NAMALWA (cell line): ENCODE measurements around the gene SMNDC1.

Experiments
- DNase-seq: peaks from one replicate; pipeline ENCODE4 v3.0.0-alpha.2; 2015; ENCODE audit warnings: low spot score

SMNDC1 gene

DNA sequence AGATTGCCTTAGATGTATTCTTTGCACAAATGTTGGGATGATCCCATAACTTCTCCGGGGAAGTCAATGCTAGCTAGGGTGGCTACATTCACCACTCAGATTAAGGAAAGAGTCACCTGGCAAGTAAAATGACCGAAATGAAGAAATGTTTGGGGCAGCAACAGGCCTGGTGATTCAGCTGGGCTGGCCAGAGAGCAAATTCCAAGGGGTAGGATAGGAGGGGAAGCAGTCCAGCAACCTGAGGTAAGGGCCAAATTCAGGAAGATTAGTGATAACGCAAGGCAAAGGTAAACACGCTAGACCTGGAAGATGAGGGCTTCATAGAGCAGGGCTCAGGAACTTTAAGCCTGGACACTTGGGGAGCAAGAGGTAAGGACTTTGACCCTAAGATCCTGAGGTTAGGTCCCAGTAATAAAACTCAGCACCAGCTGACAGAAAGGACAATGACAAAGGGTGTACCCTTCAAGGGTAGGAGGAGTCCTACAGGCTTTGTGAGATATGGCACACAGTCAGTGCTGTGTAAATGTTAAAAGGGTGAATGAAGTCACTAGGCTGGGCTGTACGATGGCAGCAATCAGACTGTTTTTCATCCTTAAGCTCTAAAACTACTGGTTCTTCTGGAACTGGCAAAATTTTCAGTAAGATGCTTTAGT lies 22.7 kb upstream of the SMNDC1 start:
- DNase-seq, result no peak

DNA sequence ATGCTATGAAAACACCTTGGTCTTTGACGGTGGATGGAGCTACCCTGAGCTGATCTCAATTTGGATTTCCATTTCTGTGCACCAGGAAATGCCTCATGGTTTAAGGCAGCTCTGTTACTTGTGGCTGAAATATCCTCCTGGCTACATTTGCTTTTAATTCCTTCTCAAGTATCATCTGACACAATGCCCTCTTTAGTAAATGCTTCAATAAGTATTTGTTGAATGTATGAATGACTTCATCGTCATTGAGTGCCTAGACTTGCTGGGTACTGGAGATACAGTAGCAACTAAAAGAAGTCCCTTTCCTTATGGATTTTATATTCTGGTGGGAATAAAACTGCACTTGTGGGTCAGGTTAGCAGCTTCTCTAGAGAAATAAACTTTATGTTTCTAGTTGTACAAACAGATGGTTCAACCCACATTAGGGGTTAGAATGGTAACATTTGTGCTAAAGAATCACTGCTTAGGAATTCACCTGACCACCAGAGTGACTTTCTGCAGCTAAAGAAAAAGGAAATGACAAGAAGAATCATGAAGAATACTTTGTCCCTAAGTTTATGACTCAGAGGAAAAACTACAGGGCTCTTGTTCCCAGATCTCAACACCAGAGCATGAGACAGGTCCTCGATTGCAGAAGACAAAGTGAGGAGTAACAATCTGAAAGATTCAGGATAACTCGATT lies 21.8 kb upstream of the SMNDC1 start:
- no peak for DNase-seq

DNA sequence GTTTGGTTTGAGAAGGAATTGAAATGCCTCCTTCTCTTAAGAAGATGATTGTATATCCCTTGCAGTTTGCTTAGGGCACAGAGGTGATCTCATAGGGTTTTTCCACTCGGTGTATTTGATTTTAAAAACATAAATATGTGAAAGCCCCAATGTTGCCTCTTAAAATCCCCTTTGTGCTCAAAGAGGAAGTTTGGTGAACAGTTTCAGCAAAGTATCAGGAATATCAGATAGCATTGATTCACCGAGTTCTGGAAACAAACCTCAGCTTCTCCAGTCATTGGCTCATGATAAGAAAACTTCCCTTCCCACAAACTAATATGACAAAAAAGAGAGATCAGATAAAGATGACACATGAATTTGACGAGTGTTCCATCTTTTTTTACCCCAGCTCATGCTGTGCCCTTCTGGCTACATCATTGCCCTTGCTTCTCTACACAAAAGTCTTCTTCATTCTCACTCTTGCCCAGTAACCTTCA lies 20.1 kb upstream of the SMNDC1 start:
- no peak for DNase-seq

DNA sequence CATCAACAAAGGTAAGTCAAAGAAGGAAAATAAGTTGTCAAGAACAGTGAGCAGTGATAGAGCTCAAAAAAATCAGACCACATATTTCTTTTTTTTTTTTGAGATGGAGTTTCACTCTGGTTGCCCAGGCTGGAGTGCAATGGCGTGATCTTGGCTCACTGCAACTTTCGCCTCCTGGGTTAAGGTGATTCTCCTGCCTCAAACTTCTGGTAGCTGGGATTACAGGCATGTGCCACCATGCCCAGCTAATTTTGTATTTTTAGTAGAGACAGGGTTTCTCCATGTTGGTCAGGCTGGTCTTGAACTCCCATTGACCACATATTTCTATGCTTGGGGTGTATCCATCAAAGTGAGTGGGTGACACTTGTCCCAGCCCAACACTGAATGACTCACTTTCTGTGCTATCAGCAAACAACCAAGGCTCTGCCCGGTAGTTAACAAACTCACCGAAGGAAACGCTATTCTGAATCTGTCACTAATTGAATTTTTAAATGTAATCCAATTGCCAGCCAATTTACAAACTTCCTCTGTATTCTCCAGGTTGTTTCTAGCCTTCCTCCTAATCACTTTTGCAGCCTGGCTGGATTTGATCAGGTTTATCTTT lies 19.6 kb upstream of the SMNDC1 start:
- DNase-seq, result no peak

DNA sequence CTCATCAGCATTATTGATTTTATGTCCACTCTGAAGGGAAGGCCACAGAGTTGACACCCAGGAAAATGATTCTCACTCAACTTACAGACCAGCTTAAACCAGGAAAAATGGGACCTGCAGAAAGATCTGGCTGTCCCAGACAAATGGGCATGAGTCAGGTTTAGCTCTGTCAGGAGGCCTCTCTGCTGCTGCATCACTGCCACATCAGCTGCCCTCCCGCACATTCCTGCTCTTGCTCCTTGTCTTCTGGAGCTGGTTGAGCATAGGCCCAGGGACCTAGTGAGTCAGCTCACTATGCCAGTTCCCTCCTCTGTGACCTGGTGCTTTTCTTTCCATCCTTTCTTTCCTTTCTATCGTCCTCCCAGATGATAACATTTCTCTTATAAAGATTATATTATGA lies 18.8 kb upstream of the SMNDC1 start:
- DNase-seq, result no peak

DNA sequence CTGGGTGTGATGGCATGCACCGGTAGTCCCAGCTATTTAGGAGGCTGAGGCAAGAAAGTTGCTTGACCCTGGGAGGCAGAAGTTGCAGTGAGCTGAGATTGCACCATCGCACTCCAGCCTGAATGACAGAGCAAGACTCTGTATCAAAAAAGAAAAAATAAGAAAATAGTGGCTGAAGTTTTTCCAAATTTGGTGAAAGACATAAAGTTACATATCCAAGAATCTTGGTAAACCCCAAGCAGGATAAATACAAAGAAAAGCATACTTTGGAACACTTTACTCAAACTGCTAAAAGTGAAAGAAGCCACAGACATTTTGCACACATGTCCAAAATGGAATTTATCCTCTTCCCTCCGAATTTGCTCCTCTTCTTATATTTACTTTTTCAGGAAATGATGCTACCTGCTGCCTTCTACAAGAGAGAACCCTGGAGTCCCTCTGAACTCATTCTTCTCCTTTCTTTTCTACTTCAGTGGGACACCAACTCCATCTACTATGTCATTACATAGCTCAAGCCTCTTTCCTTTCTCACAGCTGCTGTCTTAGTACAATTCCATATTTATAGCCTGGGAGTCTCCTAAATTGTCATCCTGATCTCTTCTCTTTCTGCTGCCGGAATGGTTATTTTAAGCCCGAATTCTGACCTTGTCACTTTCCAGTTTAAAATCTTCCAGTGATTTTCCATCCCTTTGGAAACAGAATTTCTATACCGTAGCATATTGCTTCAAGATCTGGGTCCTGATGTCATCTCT lies 17.3 kb upstream of the SMNDC1 start:
- no peak for DNase-seq

DNA sequence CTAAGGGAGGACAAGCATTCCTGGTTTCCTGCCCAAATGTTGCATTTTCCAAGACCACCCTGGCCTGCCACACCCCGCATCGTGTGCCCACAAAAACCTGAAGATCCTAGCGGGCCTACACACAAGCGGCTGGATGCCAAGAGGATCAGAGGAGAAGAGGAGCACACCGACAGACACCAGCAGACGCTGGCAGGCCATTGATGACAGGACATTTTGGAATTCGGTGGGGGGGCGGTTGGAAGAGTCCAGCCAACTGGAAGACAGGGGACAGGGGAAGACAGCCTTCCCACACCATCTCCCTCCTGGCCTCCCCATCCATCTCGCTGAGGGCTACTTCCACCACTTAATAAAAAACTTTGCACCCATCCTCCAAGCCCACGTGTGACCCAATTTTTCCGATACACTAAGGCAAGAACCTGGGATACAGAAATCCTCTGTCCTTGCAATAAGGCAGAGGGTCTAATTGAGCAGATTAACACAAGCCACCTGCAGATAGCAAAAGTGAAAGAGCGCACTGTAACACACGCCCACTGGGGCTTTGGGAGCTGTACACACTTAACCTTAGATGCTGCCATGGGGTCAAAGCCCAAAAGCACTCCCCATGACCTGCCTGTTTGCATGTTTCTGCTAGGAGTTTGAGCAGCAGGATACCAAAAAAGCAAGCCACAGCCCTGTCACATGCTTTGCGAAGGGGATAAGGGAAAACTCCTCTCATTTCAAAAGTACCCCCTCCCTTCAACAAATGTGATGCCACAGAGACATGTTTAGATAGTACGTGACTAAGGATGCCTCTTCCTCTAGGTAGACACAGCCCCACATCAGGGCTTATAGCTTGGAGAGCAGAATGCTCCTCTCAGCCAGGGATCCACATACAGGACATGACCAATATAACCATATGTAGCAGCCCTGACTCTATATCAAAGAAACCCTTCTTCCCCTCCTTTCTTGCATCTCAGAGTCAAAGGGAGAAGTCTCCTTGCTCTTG lies 13.4 kb upstream of the SMNDC1 start:
- no peak for DNase-seq

DNA sequence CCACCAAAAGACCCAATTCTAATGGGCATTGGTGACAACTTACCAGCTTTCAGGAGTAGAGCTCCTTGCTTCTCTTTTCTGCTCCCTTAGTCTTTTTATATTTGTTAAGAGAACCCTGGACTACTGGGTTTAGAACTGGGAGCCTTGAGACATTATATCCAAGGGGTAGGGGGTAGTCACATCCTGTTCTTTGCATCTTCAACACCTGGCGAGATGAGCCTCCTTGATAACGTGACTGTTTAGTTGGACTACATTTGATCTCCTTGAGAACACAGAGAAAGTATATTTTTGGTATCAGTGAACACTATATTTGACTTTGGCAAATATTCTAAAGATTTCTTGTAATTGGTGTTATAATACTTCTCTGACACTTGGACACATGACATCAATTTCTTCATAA lies 9.0 kb upstream of the SMNDC1 start:
- DNase-seq, result no peak

DNA sequence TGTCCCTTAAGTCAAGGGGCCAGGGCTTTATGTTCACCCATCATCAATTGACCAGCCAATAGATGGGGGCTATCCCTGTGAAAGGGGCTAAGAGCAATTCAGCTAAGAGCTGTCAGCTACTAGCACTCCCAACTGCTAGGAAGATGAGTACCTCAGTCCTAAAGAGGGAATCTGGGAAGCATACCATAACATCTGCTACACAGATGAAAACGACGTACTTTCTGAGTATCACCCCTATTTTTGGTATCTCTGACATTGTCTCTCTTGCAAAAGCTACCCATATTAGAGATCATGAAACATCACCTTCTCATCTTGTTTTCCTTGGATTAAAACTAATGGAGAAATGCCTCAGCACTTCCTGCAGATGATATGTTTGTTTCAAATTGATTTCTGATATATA lies 7.5 kb upstream of the SMNDC1 start:
- no peak for DNase-seq

DNA sequence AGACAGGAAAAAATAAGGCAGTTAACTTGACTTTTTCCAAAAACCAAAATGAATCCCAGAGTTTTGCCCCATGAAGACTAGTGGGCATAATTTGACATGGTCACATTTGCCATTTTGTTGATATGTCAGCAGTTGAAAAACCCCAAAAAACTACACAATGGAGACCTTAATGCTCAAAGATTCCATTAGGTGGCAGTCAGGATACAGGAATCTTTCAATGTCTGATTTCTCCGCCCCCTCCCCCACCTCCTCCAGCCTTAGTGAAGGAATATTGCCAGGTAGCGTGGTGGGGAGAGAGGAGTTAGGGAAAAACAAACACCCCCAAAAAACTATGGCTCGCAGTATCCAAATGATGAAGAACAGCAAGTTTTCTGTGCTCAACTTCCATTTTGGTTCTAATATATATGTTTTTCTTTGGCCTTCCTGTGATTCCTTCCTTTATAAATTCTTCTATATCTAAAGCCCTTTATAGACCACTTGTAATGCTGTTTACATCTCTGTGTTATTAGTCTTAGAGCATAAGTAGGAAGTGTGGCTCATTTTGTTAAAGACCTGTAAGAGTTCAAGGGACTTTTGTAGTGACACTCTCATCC lies 6.7 kb upstream of the SMNDC1 start:
- DNase-seq, result peak; percentile 76

DNA sequence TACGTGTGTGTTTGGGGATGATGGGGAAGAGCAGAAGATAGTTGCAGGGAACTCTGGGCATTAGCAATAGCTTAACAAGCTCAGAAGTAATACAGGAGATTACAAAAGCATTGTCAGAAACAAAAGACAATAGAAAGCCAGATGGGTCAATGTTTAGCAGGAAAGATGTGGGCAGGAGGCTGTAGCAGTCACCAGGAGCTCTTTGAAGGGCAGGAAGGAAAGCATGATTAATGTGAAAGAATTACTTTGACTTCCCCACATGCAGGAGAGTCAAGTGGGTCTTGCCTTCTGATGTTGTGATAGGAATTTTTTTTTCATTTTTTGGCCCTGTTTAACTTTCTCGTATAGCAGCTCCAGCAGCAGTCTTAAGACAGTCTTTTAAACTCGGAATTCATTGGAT lies 6.0 kb upstream of the SMNDC1 start:
- DNase-seq, result no peak

DNA sequence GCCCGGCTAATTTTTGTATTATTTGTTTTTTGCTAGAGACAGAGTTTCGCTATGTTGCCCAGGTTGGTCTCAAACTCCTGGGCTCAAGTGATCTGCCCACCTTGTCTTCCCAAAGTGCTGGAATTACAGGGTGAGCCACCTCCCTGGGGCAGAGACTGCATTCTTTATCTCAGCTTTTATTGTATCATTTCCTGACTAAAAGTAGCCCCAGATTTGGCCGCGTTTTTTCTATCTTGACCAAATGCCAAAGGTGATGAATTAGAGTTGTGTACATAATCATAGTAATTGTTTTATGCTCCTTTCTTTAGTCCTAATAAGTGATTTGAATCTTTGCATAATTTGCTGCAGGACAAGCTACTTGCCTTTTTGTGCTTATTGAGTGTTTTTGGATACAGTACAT lies 3.1 kb upstream of the SMNDC1 start:
- no peak for DNase-seq

DNA sequence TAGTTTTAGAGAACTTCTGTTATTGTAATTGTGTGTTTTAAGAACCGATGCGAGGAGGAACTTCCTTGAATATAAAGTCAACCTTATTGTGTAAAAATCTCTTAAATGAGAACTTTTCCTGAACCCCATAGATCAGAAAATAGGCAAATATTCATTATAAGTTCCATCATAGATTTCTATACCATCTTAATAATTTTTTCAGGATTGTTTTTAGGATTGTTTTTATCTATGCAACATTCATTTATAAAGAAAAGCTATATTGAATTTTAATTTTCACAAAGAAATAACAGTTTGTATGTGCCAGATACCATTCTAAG lies 1.7 kb upstream of the SMNDC1 start:
- DNase-seq, result no peak

DNA sequence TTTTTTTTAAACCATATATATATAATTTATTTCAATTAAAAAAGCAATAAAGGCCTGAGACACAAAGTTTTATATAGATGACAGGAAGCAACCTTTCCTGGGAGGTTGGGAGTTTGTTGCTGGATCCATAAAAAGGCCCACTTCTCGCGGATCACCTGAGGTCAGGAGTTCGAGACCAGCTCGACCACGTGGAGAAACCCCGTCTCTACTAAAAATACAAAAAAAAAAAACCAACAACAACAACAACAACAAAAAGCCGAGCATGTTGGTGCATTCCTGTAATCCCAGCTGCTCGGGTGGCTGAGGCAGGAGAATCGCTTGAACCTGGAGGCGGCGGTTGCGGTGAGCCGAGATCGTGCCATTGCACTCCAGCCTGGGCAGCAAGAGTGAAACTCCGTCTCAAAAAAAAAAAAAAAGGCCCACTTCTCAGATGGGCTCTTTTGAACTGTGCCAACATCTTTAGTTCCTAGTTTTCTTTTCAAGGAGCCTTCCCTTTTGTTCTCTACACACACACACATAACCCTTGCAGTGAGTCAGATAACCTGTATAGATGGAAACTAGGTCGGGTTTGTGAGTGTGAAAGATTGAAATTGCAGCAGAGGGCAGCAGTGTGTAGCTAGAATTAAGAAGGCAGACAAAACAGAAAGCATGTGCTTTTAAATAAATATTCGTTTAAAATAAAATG lies 1.2 kb upstream of the SMNDC1 start:
- DNase-seq, result peak; percentile 92

DNA sequence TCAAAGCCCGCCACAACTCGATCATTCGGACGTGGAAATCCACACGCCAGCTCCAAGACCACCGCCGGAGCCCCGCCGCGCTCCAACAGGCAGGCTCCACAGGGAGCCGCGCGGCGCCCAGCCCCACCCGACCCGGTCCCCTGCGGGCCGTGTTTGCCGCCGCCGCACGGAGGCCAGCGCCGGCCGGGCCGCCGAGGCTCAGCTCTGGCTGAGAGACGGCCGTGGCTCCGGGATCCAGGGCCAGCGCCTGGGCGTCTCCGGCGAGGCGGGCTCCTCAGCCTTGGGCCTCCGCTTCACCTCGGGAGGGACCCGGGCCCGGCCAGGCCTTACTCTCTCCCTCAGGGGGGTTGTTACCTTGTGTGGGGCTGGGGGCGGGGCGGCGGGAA lies 333 bp downstream of the SMNDC1 start:
- no peak for DNase-seq

DNA sequence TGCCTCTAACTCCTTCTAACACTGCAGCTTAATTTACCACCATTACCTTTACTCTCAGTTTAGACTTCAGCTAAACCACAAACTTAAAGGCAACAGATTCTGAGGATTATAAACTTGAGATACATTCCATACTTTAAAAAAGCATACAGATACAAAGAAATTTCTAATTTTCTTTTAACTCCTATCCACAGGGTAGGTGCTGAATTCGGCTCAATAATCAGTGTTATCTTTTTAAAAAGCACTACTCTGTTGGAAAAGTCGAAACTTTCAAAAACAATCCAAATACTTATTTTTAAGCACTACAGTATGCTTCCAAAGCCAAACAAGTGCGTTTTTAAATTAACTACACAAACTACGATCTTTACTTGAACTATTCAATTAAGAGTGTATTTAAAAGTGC lies 1.0 kb downstream of the SMNDC1 start:
- no peak for DNase-seq

DNA sequence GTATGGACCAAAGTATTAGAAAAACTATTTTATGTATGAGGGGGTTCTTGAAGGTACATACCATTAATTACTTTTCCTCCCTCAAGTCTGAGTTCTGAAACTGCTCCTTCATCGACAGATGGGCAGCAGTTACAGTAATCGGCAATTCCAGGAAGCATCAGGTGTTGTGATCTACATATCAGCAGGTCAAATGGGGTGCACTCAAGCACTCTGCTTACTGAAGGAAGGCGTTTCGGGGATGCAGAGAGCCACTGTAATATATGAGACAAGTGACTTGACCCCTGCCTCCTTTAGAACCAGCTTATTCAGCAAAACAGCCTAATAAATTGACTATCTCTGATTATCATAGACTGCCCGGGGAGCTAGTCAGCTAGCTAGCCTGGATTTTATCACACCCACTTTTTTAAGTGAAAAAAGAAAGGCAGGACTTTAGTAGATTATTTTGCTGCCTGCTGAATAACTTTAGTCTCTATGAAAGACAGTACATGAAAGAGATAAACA lies 4.2 kb downstream of the SMNDC1 start:
- DNase-seq, result no peak

DNA sequence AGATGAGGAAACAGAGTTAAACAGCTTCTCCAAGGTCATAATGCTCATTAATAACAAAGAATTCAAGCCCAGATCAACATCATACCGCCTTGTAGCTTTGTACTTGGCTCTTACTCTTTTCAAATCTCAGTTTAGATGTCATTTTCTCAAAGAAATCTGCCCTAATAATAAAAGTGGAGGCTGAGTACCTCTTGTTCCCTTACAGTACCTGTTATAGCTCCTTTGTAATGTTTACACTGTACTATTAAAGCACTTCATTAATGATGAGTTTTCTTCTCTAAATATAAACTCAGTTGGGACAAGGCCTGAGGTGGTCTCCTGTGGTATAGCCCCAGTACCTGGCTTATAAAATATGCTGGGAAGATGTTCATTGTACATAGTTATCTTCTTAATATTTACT lies 7.8 kb downstream of the SMNDC1 start:
- DNase-seq, result no peak

DNA sequence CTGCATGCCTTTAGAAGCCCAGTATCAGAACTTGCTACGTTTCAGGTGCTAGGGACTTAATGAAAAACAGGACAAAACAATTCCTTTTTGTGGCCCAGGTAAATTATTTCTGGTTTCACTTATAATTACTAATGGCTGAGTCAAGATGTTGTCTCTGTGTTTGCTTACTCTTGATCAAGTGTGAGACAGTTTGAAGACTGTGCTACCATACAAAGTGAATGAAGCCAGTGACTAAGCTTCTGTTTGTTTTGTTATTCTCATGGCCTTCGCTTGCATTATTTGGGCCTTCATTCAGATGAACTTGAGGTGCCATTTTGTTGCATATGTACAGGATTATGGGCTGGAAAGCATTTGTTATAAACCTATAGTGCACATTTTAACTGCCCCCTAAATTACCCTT lies 17.9 kb downstream of the SMNDC1 start:
- no peak for DNase-seq

DNA sequence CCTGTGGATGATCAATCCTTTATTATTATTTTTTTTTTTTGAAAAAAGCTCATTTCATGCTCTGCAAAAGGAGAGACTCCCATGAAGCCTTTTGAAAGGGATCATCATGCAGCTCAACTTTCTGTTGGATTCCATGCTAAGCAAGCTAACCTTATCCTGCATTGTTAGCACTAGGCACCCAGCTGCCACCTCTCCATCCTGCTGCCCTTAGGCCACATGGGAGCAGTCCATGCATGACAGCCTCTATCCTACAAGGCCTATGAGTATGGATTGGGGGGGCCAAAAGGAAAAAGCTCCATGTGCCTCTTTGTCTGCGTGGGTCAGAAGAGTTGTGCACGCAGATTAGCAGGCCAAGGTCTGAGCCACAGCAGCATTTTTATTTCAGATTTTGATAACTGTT lies 19.2 kb downstream of the SMNDC1 start:
- DNase-seq, result no peak

DNA sequence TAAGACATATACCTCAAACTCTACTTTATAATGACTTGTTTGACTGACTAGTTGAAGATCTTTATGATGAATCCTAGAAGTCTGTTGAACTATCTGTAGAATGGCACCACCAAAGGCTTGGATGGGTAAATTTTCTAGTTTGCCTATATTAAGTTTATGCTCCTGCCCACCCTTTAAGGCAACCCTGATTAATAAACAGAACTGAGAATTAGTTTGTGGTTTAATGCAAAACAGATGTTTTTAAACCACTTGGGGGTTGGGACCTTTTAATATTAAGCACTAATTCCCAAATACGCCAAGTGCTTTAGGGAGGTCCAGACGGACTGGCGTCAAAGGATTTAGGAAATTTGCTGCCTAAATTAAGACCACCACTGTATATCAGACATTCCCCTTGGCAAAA lies 20.5 kb downstream of the SMNDC1 start:
- no peak for DNase-seq
